ENCODE measurements around the gene PDIA5. TPM values are rescaled to one million over a fixed set of nuclear protein-coding genes. Genes with fewer than 3 reads are reported as not detected.
A peak's percentile ranks its signal among the peaks of the same experiment; 100 is the strongest.
"Not testable (repeated sequence)": the region's sequence is repeated elsewhere in the genome, so short reads cannot be mapped to it uniquely, and the experiment has no call there.

PDIA5 gene
- total RNA-seq, 8 experiments from 2014 or later, result 6.3 to 51.8 (median 11.5) TPM

DNA sequence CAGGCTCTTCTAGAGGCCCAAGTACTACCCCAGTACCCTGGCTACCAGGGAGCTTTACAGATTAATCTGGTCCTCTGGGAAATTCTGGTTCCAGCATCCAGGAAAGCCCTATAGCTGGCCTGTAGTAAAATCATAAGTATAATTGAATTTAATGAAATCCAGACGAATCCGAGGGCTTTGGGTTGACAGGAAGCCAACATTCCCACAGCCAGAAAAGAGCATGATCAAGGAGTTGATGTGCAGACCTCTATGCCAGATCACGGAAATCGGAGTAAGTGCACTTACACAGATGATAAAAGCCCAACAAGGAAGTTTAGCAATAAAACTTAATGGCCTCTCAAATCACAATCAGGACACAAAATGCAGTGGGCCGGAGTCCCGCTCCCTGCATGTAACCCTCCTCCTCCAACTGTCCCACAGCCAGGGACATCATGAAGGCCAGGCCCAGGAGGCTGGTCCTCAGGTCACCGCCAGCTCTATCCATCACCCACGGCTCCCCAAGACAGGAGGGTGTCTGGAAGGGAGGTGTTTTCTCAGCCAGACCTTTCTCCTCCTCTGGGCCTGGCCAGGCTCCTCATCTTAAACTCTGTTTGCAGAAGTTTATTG is 72.1 kb downstream of the PDIA5 start:
- Histone ChIP-seq H3K4me3 (no peak overlapping the region), H3K4me1 (replicated peaks in 1 of 2) (peaks cover 32 to 44% of the 10 kb centered on the region in 2 donors), H3K27ac (peak overlapping the region in 1 of 2 donors; percentile 24)
- WGBS, 10 experiments, result 40 to 77% (median 74%) methylated on average over 2 to 6 of the region's 8 CpGs; no CpG with 5 or more reads in 5 of the 10 experiments
- no peak for ATAC-seq (replicated peaks in 6 of 8)
- in situ Hi-C loops (cut with MboI; ENCODE audit: low pct_unique_long_range_greater_than_20kb in 2 of 9, low sequenced_read_pairs in 9 of 9, unreplicated experiment in 9 of 9), result no loop called here

- Histone ChIP-seq H3K4me1 (replicated peaks in 1 of 2) (peaks cover 33 to 48% of the 10 kb centered on the region in 2 donors), H3K4me3 (no peak overlapping the region), H3K27ac (no peak overlapping the region)
- in situ Hi-C loops (cut with MboI; ENCODE audit: low pct_unique_long_range_greater_than_20kb in 2 of 9, low sequenced_read_pairs in 9 of 9, unreplicated experiment in 9 of 9), result no loop called here
- no peak for ATAC-seq (replicated peaks in 6 of 8)
- 0 to 100% (median 76%) methylated on average over 1 to 5 of the region's 5 CpGs; no CpG with 5 or more reads in 4 of the 10 experiments for WGBS, 10 experiments
Measured at GRCh38 chr3:123139522-123139921, 72.7 kb downstream of the PDIA5 start.

DNA sequence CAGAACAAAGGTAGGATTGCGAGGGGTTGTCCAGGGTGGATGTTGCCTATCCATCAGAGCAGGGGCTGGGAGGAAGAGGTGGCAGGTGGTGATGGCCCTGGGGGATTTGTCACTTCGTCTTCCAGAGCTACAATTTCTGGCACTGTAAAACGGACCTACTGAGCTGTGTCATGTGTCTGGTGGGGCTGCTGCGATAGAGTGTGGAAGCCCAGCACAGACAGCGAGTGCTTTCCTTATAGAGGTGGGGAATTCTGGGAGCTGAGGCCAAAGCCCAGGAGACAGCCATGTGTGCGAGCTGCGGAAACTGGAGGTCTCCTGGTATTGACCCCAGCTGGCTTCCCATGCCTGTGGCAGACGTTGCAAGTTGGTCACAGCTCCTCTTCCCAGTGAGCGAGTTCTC is 73.7 kb downstream of the PDIA5 start:
- no peak overlapping the region for H3K4me3 ChIP-seq
- H3K27ac ChIP-seq, result peak overlapping the region; percentile 40 to 59
- 39 to 88% (median 79%) methylated on average over 1 to 5 of the region's 9 CpGs; no CpG with 5 or more reads in 2 of the 10 experiments for WGBS, 10 experiments
- ATAC-seq (replicated peaks in 6 of 8), result peak in 4 of 8 experiments; percentile 44 to 85 (median 69)
- in situ Hi-C loops (cut with MboI; ENCODE audit: low pct_unique_long_range_greater_than_20kb in 2 of 9, low sequenced_read_pairs in 9 of 9, unreplicated experiment in 9 of 9), result no loop called here
- peaks cover 33 to 48% of the 10 kb centered on the region in 2 donors for H3K4me1 ChIP-seq (replicated peaks in 1 of 2)

DNA sequence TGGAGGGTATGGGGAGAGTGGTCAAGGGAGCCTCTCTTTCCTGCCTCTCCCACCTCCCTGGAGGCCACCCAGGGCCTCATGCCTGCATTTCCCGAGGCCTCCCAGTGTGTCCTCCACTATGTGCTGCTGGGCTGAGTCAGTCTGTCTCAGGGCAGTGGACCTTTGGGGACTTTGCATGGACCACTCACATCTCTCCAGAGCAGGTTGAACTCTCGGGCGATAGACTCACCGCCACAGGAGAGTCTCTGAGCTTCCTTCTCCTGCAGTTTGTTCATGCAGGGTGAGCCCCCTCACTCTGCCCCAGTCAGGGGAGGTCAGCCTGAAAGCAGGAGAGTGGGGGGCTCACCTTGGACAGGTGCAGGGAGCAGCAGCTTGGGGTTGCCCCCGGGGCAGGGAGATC is 74.5 kb downstream of the PDIA5 start:
- 80 to 100% methylated on average over 1 to 2 of the region's 5 CpGs; no CpG with 5 or more reads in 8 of the 10 experiments for WGBS, 10 experiments
- in situ Hi-C loops (cut with MboI; ENCODE audit: low pct_unique_long_range_greater_than_20kb in 2 of 9, low sequenced_read_pairs in 9 of 9, unreplicated experiment in 9 of 9), result no loop called here
- Histone ChIP-seq H3K4me1 (replicated peaks in 1 of 2) (peaks cover 33 to 48% of the 10 kb centered on the region in 2 donors), H3K4me3 (no peak overlapping the region), H3K27ac (peak overlapping the region in 1 of 2 donors; percentile 59)
- no peak for ATAC-seq (replicated peaks in 6 of 8)

GRCh38 chr3:123143669-123144411 is 77.0 kb downstream of the PDIA5 start:
- ATAC-seq (replicated peaks in 6 of 8), result peak in 3 of 8 experiments; percentile 42 to 100 (median 73)
- no peak overlapping the region for H3K4me3 ChIP-seq
- 18 to 100% (median 72%) methylated on average over 1 to 3 of the region's 10 CpGs; no CpG with 5 or more reads in 2 of the 10 experiments for WGBS, 10 experiments
- H3K27ac ChIP-seq, result peak overlapping the region in 1 of 2 donors; percentile 37
- H3K4me1 ChIP-seq (replicated peaks in 1 of 2), result peaks cover 18 to 34% of the 10 kb centered on the region in 2 donors
- in situ Hi-C loops (cut with MboI; ENCODE audit: low pct_unique_long_range_greater_than_20kb in 2 of 9, low sequenced_read_pairs in 9 of 9, unreplicated experiment in 9 of 9), result no loop called here

GRCh38 chr3:123147754-123148535 is 81.1 kb downstream of the PDIA5 start:
- no peak for ATAC-seq (replicated peaks in 6 of 8)
- 80 to 100% (median 95%) methylated on average over 1 to 8 of the region's 10 CpGs; no CpG with 5 or more reads in 4 of the 10 experiments for WGBS, 10 experiments
- in situ Hi-C loops (cut with MboI; ENCODE audit: low pct_unique_long_range_greater_than_20kb in 2 of 9, low sequenced_read_pairs in 9 of 9, unreplicated experiment in 9 of 9), result no loop called here
- H3K27ac ChIP-seq, result no peak overlapping the region
- peaks cover 23% of the 10 kb centered on the region in 2 donors for H3K4me1 ChIP-seq (replicated peaks in 1 of 2)
- no peak overlapping the region for H3K4me3 ChIP-seq

DNA sequence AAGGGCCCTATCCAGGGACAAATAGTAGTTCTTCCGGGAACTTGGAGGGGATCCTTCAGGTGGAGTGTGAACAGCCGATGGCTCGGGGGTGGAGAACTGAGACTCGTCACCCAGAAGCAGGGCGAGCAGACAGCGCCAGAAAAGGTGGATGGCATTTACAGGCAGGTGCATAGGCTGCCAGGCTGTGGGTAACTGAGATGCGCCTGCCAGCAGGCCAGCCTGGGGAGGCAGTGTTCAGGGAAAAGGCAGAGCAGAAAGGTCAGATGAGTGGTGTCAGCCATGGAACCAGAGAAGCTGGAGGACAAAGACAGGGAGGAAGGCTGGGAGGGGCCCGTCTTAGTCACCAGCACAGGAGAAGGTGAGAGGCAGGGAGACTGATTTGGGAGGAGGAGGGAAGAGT is 81.9 kb downstream of the PDIA5 start:
- WGBS, 10 experiments, result 87 to 100% (median 94%) methylated on average over 2 to 6 of the region's 8 CpGs; no CpG with 5 or more reads in 5 of the 10 experiments
- H3K27ac ChIP-seq, result no peak overlapping the region
- in situ Hi-C loops (cut with MboI; ENCODE audit: low pct_unique_long_range_greater_than_20kb in 2 of 9, low sequenced_read_pairs in 9 of 9, unreplicated experiment in 9 of 9), result no loop called here
- H3K4me1 ChIP-seq (replicated peaks in 1 of 2), result peaks cover 25 to 29% of the 10 kb centered on the region in 2 donors
- ATAC-seq (replicated peaks in 6 of 8), result no peak
- no peak overlapping the region for H3K4me3 ChIP-seq

DNA sequence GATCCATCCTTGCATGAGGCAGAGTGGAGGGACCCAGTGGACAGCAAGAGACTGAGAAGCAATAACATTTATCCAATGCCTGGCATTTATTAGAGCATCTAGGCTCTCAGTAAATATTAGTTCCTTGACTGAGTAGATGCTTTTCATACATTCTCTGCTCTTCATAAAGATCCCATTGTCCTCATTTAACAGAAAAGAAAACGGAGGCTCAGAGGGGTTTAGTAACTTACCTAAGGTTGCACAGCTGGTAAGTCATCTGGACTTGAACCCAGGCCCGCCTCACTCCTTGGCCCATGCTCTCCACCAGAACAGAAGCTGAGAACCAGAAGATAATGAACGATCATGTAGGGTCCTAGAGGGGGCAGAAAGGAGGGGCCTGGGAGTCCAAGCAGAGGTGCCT is 82.7 kb downstream of the PDIA5 start:
- H3K27ac ChIP-seq, result no peak overlapping the region
- ATAC-seq (replicated peaks in 6 of 8), result no peak
- 94 to 100% (median 100%) methylated on average over 1 to 3 of the region's 3 CpGs; no CpG with 5 or more reads in 6 of the 10 experiments for WGBS, 10 experiments
- no peak overlapping the region for H3K4me3 ChIP-seq
- peaks cover 23 to 34% of the 10 kb centered on the region in 2 donors for H3K4me1 ChIP-seq (replicated peaks in 1 of 2)
- in situ Hi-C loops (cut with MboI; ENCODE audit: low pct_unique_long_range_greater_than_20kb in 2 of 9, low sequenced_read_pairs in 9 of 9, unreplicated experiment in 9 of 9), result no loop called here

DNA sequence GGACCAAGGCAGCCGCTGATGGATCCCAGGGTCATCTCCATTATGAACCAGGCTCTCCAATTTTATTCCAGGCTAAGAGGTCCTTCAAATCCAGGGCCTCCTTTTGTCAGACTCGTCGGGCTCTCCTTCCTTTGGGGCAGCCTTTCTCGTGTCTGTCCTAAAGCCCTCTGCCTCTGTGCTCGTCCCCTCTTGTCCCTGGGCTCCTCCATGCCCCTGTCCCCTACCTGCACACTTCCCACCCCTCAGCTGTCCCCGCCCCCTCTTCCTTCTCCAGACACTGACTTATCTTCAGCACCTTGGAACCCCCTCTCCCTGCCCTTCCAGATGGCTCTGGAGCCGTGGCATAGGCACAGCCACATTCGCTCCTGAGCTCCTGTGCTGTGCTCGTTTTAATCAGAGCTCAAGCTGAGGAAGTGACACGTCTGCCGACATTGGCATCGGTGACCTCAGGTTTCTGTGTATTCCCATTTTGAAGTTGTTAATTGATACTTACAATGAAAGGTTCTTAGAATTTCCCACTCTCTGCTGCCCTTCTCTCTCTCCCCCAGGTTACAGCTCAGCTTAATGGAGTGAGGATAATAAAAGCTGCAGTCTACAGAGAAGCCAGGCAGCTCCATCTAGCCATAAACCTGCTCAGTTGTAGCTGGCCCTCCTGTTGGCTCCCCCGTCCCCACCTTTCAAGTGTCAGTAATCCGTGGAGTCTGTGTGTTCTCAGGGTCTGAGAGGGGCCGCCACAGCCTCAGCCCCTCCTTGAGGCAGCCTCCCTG is 83.8 kb downstream of the PDIA5 start:
- in situ Hi-C loops (cut with MboI; ENCODE audit: low pct_unique_long_range_greater_than_20kb in 2 of 9, low sequenced_read_pairs in 9 of 9, unreplicated experiment in 9 of 9), result no loop called here
- ATAC-seq (replicated peaks in 6 of 8), result peak in 2 of 8 experiments; percentile 34 to 56
- peak overlapping the region in 1 of 2 donors; percentile 27 for H3K27ac ChIP-seq
- no peak overlapping the region for H3K4me3 ChIP-seq
- H3K4me1 ChIP-seq (replicated peaks in 1 of 2), result peaks cover 23 to 34% of the 10 kb centered on the region in 2 donors
- WGBS, 10 experiments, result 49 to 100% (median 77%) methylated on average over 1 to 7 of the region's 15 CpGs; no CpG with 5 or more reads in 3 of the 10 experiments

DNA sequence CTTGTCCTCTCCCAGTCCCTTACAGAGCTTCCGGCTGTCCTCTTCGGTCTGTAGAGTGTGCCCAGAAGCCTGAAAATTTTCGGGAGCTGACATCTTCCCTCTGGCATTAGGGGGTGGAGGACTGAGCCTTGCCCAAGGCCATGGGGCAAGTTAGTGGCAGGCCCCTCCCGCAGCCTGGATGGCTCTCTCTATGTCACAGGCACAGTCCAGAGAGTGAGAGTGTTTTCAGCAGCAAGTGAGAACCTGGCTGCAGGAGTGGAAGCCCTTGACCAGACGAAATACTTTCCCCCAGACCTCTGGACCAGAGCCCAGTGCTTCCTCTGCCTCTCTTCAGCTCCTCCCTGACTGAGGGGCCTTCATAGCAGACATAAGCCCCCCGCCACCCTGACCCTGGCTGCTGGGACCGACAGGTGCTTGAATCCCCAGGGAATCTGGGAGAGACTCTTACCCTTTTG is 84.5 kb downstream of the PDIA5 start:
- in situ Hi-C loops (cut with MboI; ENCODE audit: low pct_unique_long_range_greater_than_20kb in 2 of 9, low sequenced_read_pairs in 9 of 9, unreplicated experiment in 9 of 9), result no loop called here
- 40 to 93% (median 90%) methylated on average over 1 to 4 of the region's 7 CpGs; no CpG with 5 or more reads in 5 of the 10 experiments for whole genome bisulfite sequencing, 10 experiments
- Histone ChIP-seq H3K4me3 (no peak overlapping the region), H3K27ac (peak overlapping the region; percentile 27 to 45), H3K4me1 (replicated peaks in 1 of 2) (peaks cover 23 to 34% of the 10 kb centered on the region in 2 donors)
- ATAC-seq (replicated peaks in 6 of 8), result no peak

- WGBS, 10 experiments, result 83 to 100% (median 100%) methylated on average over 1 of the region's 3 CpGs; no CpG with 5 or more reads in 5 of the 10 experiments
- ATAC-seq (replicated peaks in 6 of 8); in situ Hi-C loops (cut with MboI; ENCODE audit: low pct_unique_long_range_greater_than_20kb in 2 of 9, low sequenced_read_pairs in 9 of 9, unreplicated experiment in 9 of 9): not testable (repeated sequence)
Measured at GRCh38 chr3:123151853-123152420, 85.1 kb downstream of the PDIA5 start.

DNA sequence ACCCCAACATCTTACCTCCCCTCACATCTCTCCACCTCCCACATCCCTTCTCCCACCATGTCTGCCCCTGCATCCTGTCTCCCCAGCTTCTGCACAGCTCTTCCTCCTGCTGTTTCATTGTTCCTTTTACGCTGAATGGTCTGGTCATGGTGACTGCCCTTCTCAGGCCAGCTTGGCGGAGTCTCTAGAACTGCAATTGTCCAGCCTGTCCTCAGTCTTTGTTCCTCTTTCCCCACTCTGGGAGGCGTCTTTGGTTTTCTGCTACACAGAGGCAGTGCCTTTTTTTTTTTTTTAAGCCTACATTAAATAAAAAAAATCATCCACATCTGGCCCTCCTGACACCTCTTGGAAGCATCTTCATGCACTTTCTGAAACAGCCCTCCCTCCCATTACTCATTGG is 85.9 kb downstream of the PDIA5 start:
- H3K4me1 ChIP-seq (replicated peaks in 1 of 2), result peaks cover 27 to 42% of the 10 kb centered on the region in 2 donors
- ATAC-seq (replicated peaks in 6 of 8), result peak in 5 of 8 experiments; percentile 31 to 71 (median 64)
- H3K27ac ChIP-seq, result peak overlapping the region in 1 of 2 donors; percentile 40
- no peak overlapping the region for H3K4me3 ChIP-seq
- in situ Hi-C loops (cut with MboI; ENCODE audit: low pct_unique_long_range_greater_than_20kb in 2 of 9, low sequenced_read_pairs in 9 of 9, unreplicated experiment in 9 of 9), result no loop called here
- WGBS, 10 experiments, result 50 to 80% methylated on average over 2 of the region's 3 CpGs; no CpG with 5 or more reads in 8 of the 10 experiments

More at GRCh38 chr3:123151853-123152420, 85.1 kb downstream of the PDIA5 start:
- not testable (repeated sequence) for H3K4me3 ChIP-seq
- Histone ChIP-seq H3K27ac (peak overlapping the region in 1 of 2 donors; percentile 74), H3K4me1 (replicated peaks in 1 of 2) (peaks cover 23 to 34% of the 10 kb centered on the region in 2 donors)

All from motor neuron (in vitro differentiated cells).